K562 (cell line): ENCODE data around the gene RCOR2.

ENCODE experiments used
- ARID4B ChIP-seq: sonication (generic); formaldehyde crosslinking; IDR thresholded peaks from 2 replicates; pipeline ENCODE4 v1.8.0; 2022; ENCODE audit warnings: mild to moderate bottlenecking, missing genetic modification reagents
- CTCF ChIP-seq, 3 experiments: IDR thresholded peaks in 2 of 3; conservative IDR thresholded peaks in 1 of 3; 2 replicates each; pipeline ENCODE4 v1.5.1; 2011 to 2012; ENCODE audit warnings: low read length in 3 of 3, mild to moderate bottlenecking in 3 of 3, control low read depth in 2 of 3, improper control_type of control experiment in 1 of 3, inconsistent platforms in 1 of 3, low read depth in 1 of 3, mixed read lengths in 1 of 3, moderate library complexity in 1 of 3; ENCODE audit not compliant: insufficient read depth in 2 of 3
- DIDO1 ChIP-seq: fragments of 450-650 bp; IDR thresholded peaks from 2 replicates; pipeline ENCODE4 v1.6.1; 2016; ENCODE audit warnings: low read depth, missing biosample characterization, missing genetic modification characterization
- ETV5 ChIP-seq: sonication (generic); formaldehyde crosslinking; IDR thresholded peaks from 2 replicates; pipeline ENCODE4 v1.4.0; 2020; ENCODE audit warnings: low read depth, mild to moderate bottlenecking, missing genetic modification reagents
- FOS ChIP-seq: IDR thresholded peaks from 3 replicates; pipeline ENCODE4 v1.6.1; 2011; ENCODE audit not compliant: insufficient read length; ENCODE audit errors: extremely low read depth
- GATA2 ChIP-seq: sonication (generic); formaldehyde crosslinking; IDR thresholded peaks from 2 replicates; pipeline ENCODE4 v1.4.0; 2020; ENCODE audit warnings: mild to moderate bottlenecking, missing genetic modification reagents
- MEIS2 ChIP-seq: fragments of 450-650 bp; IDR thresholded peaks from 2 replicates; pipeline ENCODE4 v1.6.1; 2014; ENCODE audit warnings: mild to moderate bottlenecking; ENCODE audit not compliant: partially characterized antibody
- STAT6 ChIP-seq: sonication (generic); formaldehyde crosslinking; IDR thresholded peaks from 2 replicates; pipeline ENCODE4 v1.8.1; 2023; ENCODE audit warnings: mild to moderate bottlenecking, missing genetic modification reagents
- USF1 ChIP-seq: sonication (generic); formaldehyde crosslinking; IDR thresholded peaks from 2 replicates; pipeline ENCODE4 v1.9.0; 2022; ENCODE audit warnings: mild to moderate bottlenecking, missing genetic modification reagents
- ZBTB33 ChIP-seq: sonication (generic); formaldehyde crosslinking; IDR thresholded peaks from 2 replicates; pipeline ENCODE4 v1.8.1; 2023; ENCODE audit warnings: mild to moderate bottlenecking, missing genetic modification reagents
- ZNF561 ChIP-seq: fragments of 450-650 bp; formaldehyde crosslinking; conservative IDR thresholded peaks from 2 replicates; pipeline ENCODE4 v1.4.0; 2020; ENCODE audit warnings: mild to moderate bottlenecking, moderate library complexity
- ZNF79 ChIP-seq: fragments of 250-450 bp; sonication (Bioruptor Pico); IDR thresholded peaks from 2 replicates; pipeline ENCODE4 v1.4.0; 2020; ENCODE audit warnings: low read depth, mild to moderate bottlenecking, moderate library complexity

GRCh38 chr11:63897459-63898146, 19.4 kb downstream of the RCOR2 start:
- TF ChIP-seq ARID4B (no peak), DIDO1 (tag) (no peak), CTCF (IDR thresholded peaks at IDR 0.05 in 2 of 3, conservative IDR thresholded peaks at IDR 0.05 in 1 of 3; ENCODE audit: insufficient read depth in 2 of 3, low read depth in 1 of 3, low read length in 3 of 3) (no peak), MEIS2 (no peak), ZBTB33 (no peak), FOS (no peak), ZNF79 (no peak), STAT6 (no peak), GATA2 (CRISPR knock-in tag) (no peak), ZNF561 (CRISPR knock-in tag) (no peak), ETV5 (no peak), USF1 (CRISPR knock-in tag) (no peak)
